Chondrocyte (in vitro differentiated cells): ENCODE measurements around the gene BIRC5. TPM values are rescaled to one million over a fixed set of nuclear protein-coding genes. Genes with fewer than 3 reads are reported as not detected.
A peak's percentile ranks its signal among the peaks of the same experiment; 100 is the strongest.

ENCODE experiments used
- DNase-seq: peaks from one replicate; pipeline ENCODE4 v3.0.0; 2021; ENCODE audit warnings: mixed read lengths, low spot score
- H3K27ac Mint-ChIP-seq: one replicate; pipeline ENCODE4 v1.8.0; 2021; ENCODE audit warnings: mild to moderate bottlenecking, moderate library complexity, mixed read lengths; ENCODE audit not compliant: unreplicated experiment
- H3K27me3 Mint-ChIP-seq: 2 replicates; pipeline ENCODE4 v1.8.0; 2021; ENCODE audit warnings: low read depth, mixed read lengths
- H3K36me3 Mint-ChIP-seq: 2 replicates; pipeline ENCODE4 v1.8.0; 2021; ENCODE audit warnings: low read depth, mixed read lengths
- H3K4me1 Mint-ChIP-seq: 2 replicates; pipeline ENCODE4 v1.8.0; 2021; ENCODE audit warnings: low read depth, mild to moderate bottlenecking, mixed read lengths
- H3K4me3 Mint-ChIP-seq: one replicate; pipeline ENCODE4 v1.8.0; 2021; ENCODE audit warnings: mild to moderate bottlenecking, moderate library complexity, mixed read lengths; ENCODE audit not compliant: unreplicated experiment
- H3K9me3 Mint-ChIP-seq: 2 replicates; pipeline ENCODE4 v1.8.0; 2021; ENCODE audit warnings: low read depth, mixed read lengths
- CTCF ChIP-seq: fragments of 200-600 bp; sonication (generic); IDR thresholded peaks from 2 replicates; pipeline ENCODE4 v1.5.0; 2021; ENCODE audit warnings: antibody characterized with exemption, mild to moderate bottlenecking, moderate library complexity
- total RNA-seq: library from RNA; stranded (reverse); gene quantifications from 3 replicates; pipeline ENCODE4 v1.2.1, GENCODE V29; 2021

Gene BIRC5
- total RNA-seq, 1 donor from 2014 or later = 11.6 TPM

- TF ChIP-seq CTCF = no peak
- Mint-ChIP-seq H3K4me1 (peaks cover 15% of the 10 kb centered on the region), H3K27me3 (no peaks in the 10 kb centered on the region), H3K9me3 (no peaks in the 10 kb centered on the region), H3K4me3 (no peak overlapping the region), H3K27ac (no peak overlapping the region), H3K36me3 (no peaks in the 10 kb centered on the region)
- no peak for DNase-seq
Observed at GRCh38 chr17:78265121-78265520, 51.1 kb downstream of the BIRC5 start.

GRCh38 chr17:78266231-78266631 is 52.2 kb downstream of the BIRC5 start:
- peaks cover 21% of the 10 kb centered on the region for H3K4me1 Mint-ChIP-seq

GRCh38 chr17:78266771-78267170 is 52.7 kb downstream of the BIRC5 start:
- Mint-ChIP-seq H3K9me3 (no peaks in the 10 kb centered on the region), H3K27me3 (no peaks in the 10 kb centered on the region), H3K27ac (no peak overlapping the region), H3K36me3 (no peaks in the 10 kb centered on the region), H3K4me1 (peaks cover 21% of the 10 kb centered on the region), H3K4me3 (no peak overlapping the region)
- no peak for TF ChIP-seq CTCF
- no peak for DNase-seq

More at GRCh38 chr17:78266231-78266631, 52.2 kb downstream of the BIRC5 start:
- Mint-ChIP-seq H3K27ac (no peak overlapping the region), H3K9me3 (no peaks in the 10 kb centered on the region), H3K27me3 (no peaks in the 10 kb centered on the region), H3K4me3 (no peak overlapping the region), H3K36me3 (no peaks in the 10 kb centered on the region)
- no peak for TF ChIP-seq CTCF
- DNase-seq = no peak

GRCh38 chr17:78267253-78268073 is 53.4 kb downstream of the BIRC5 start:
- Mint-ChIP-seq H3K27me3 (no peaks in the 10 kb centered on the region), H3K4me3 (no peak overlapping the region), H3K36me3 (no peaks in the 10 kb centered on the region), H3K4me1 (peaks cover 21% of the 10 kb centered on the region), H3K9me3 (no peaks in the 10 kb centered on the region), H3K27ac (no peak overlapping the region)
- TF ChIP-seq CTCF = no peak
- DNase-seq = no peak

- Mint-ChIP-seq H3K4me3 (no peak overlapping the region), H3K4me1 (peaks cover 21% of the 10 kb centered on the region), H3K27me3 (no peaks in the 10 kb centered on the region), H3K9me3 (no peaks in the 10 kb centered on the region), H3K27ac (no peak overlapping the region), H3K36me3 (no peaks in the 10 kb centered on the region)
- DNase-seq = peak; percentile 82
- TF ChIP-seq CTCF = no peak
Observed at GRCh38 chr17:78268191-78268874, 54.3 kb downstream of the BIRC5 start.
